ENCODE measurements around the gene ADAMTSL1. TPM values are rescaled to one million over a fixed set of nuclear protein-coding genes. Genes with fewer than 3 reads are reported as not detected.

Gene ADAMTSL1
- total and polyA plus RNA-seq, 2 of the 8 experiments (the other 6 are each of a cell fraction or from before 2014, with no cell fraction given): 0.84 to 1.1 TPM

- Histone ChIP-seq H4K8ac (ENCODE audit: extremely low read depth, insufficient read depth, low read length) (no peak overlapping the region), H3K36me3 (ENCODE audit: control insufficient read depth in 2 of 4, insufficient read depth in 4 of 4, low read length in 3 of 4) (no peaks in the 10 kb centered on the region; a peak in 1 of 8 replicates), H3K79me2 (ENCODE audit: control insufficient read depth in 1 of 2, insufficient read depth in 2 of 2, low read length in 2 of 2) (no peaks in the 10 kb centered on the region), H3K4me3 (ENCODE audit: extremely low read depth in 1 of 4, insufficient read depth in 2 of 4, low read depth in 3 of 4, low read length in 4 of 4) (no peak overlapping the region), H2BK15ac (ENCODE audit: low read length) (no peak overlapping the region), H3K14ac (ENCODE audit: insufficient read length) (no peak overlapping the region), H3K4me2 (ENCODE audit: insufficient read depth in 1 of 2, low read depth in 2 of 2, low read length in 2 of 2) (no peak overlapping the region), H2BK20ac (ENCODE audit: low read length) (no peak overlapping the region), H2AK5ac (ENCODE audit: low read depth, low read length) (no peak overlapping the region), H4K5ac (ENCODE audit: insufficient read length, low read depth, low read length) (no peak overlapping the region), H2AFZ (ENCODE audit: low read length) (no peak overlapping the region), H2BK5ac (ENCODE audit: low read depth, low read length) (no peak overlapping the region), H3K9me3 (ENCODE audit: insufficient read depth in 2 of 2, low read depth in 1 of 2, low read length in 1 of 2) (peaks cover 14 to 22% of the 10 kb centered on the region in 2 experiments), H3K79me1 (ENCODE audit: low read depth, low read length) (no peaks in the 10 kb centered on the region), H3K9ac (replicated peaks in 1 of 4; ENCODE audit: extremely low read depth in 1 of 4, low read depth in 3 of 4, low read length in 3 of 4) (no peak overlapping the region), H2BK120ac (replicated peaks; ENCODE audit: low read depth, low read length) (no peak overlapping the region), H4K20me1 (replicated peaks in 1 of 2; ENCODE audit: control insufficient read depth in 1 of 2, insufficient read depth in 2 of 2, low read length in 2 of 2) (no peaks in the 10 kb centered on the region), H4K91ac (replicated peaks; ENCODE audit: insufficient read length, low read length) (no peak overlapping the region), H3K56ac (replicated peaks; ENCODE audit: insufficient read length, low read depth, low read length) (no peak overlapping the region), H3K4ac (replicated peaks; ENCODE audit: insufficient read length, low read depth, low read length) (no peak overlapping the region), H3K4me1 (replicated peaks in 1 of 4; ENCODE audit: control insufficient read depth in 3 of 4, insufficient read depth in 4 of 4, low read length in 3 of 4) (no peaks in the 10 kb centered on the region), H2BK12ac (ENCODE audit: low read depth, low read length) (no peak overlapping the region), H3K18ac (ENCODE audit: extremely low read depth, low read length) (no peak overlapping the region), H3K27me3 (replicated peaks in 1 of 4; ENCODE audit: control insufficient read depth in 3 of 4, extremely low read depth in 1 of 4, insufficient read depth in 3 of 4, low read length in 3 of 4) (no peaks in the 10 kb centered on the region), H3K23ac (ENCODE audit: insufficient read length) (no peak overlapping the region), H3K27ac (ENCODE audit: low read depth, low read length) (no peak overlapping the region), H3K23me2 (ENCODE audit: low read depth, low read length) (no peaks in the 10 kb centered on the region)
- DNase-seq (ENCODE audit: low read depth in 1 of 2, low spot score in 2 of 2): no peak
- ChIA-PET POLR2A (ENCODE audit: partially characterized antibody) (no interaction called here), CTCF (ENCODE audit: partially characterized antibody) (interaction anchor here (0.5 to 1.5 kb wide), 2 partner anchors 9 to 336 kb away, joined by 3 to 5 read pairs; no protein-coding TSS in a partner anchor)
- TF ChIP-seq RAD21 (IDR thresholded peaks at IDR 0.05 in 1 of 2, conservative IDR thresholded peaks at IDR 0.05 in 1 of 2; ENCODE audit: low read depth in 2 of 2, low read length in 2 of 2): no peak
- no peak for TF ChIP-seq SRF (IDR thresholded peaks at IDR 0.05; ENCODE audit: low read depth, low read length)
- TF ChIP-seq, protein P1, sequence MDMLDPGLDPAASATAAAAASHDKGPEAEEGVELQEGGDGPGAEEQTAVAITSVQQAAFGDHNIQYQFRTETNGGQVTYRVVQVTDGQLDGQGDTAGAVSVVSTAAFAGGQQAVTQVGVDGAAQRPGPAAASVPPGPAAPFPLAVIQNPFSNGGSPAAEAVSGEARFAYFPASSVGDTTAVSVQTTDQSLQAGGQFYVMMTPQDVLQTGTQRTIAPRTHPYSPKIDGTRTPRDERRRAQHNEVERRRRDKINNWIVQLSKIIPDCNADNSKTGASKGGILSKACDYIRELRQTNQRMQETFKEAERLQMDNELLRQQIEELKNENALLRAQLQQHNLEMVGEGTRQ (IDR thresholded peaks at IDR 0.05; ENCODE audit: low read length): no peak
- TF ChIP-seq NANOG (IDR thresholded peaks at IDR 0.05; ENCODE audit: insufficient read depth, low read depth, low read length, poor library complexity, severe bottlenecking): no peak
- TF ChIP-seq GTF2F1 (IDR thresholded peaks at IDR 0.05; ENCODE audit: borderline replicate concordance, low read depth, low read length): no peak
- FAIRE-seq: no peak
- WGBS, 2 experiments (ENCODE audit: extremely low coverage in 1 of 2, insufficient coverage in 1 of 2, insufficient read length in 1 of 2, insufficient replicate concordance in 2 of 2, low coverage in 1 of 2, low lambda C conversion rate in 2 of 2, missing lambda C conversion rate in 1 of 2): 92% methylated on average over 5 of the region's 5 CpGs; no CpG with 5 or more reads in 1 of the 2 experiments
These were observed 218.3 kb downstream of the ADAMTSL1 start for GRCh38 chr9:18692268-18692667.

Data from H1 (cell line).